Stimulated activated CD4-positive, alpha-beta T cell treated with anti-CD3 and anti-CD28 coated beads, Interleukin-12 subunit alpha, Interleukin-12 subunit beta, amount 100 ng/mL, for 4 hours (primary cell): ENCODE data around the gene ERRFI1.

Experiments used
- DNase-seq: peaks from one replicate; pipeline ENCODE4 v3.0.0-alpha.2; 2020

ERRFI1 gene

GRCh38 chr1:8002329-8002910 is 23.7 kb downstream of the ERRFI1 start:
- DNase-seq, result no peak

GRCh38 chr1:7995437-7995836 is 30.7 kb downstream of the ERRFI1 start:
- DNase-seq, result no peak

GRCh38 chr1:7994827-7995226 is 31.3 kb downstream of the ERRFI1 start:
- DNase-seq, result no peak

- no peak for DNase-seq
Measured at GRCh38 chr1:7993593-7994479, 32.3 kb downstream of the ERRFI1 start.

GRCh38 chr1:7992885-7993284 is 33.2 kb downstream of the ERRFI1 start:
- no peak for DNase-seq

- no peak for DNase-seq
Measured at GRCh38 chr1:7991504-7992440, 34.3 kb downstream of the ERRFI1 start.

- no peak for DNase-seq
Measured at GRCh38 chr1:7989762-7990428, 36.2 kb downstream of the ERRFI1 start.

- DNase-seq, result no peak
Measured at GRCh38 chr1:7988576-7988975, 37.5 kb downstream of the ERRFI1 start.

- DNase-seq, result no peak
Measured at GRCh38 chr1:7987528-7987927, 38.6 kb downstream of the ERRFI1 start.

- DNase-seq, result no peak
Measured at GRCh38 chr1:7985851-7986612, 40.1 kb downstream of the ERRFI1 start.

- DNase-seq, result no peak
Measured at GRCh38 chr1:7984811-7985210, 41.3 kb downstream of the ERRFI1 start.

- DNase-seq, result no peak
Measured at GRCh38 chr1:7983086-7983778, 42.9 kb downstream of the ERRFI1 start.

GRCh38 chr1:7980984-7981383 is 45.1 kb downstream of the ERRFI1 start:
- DNase-seq, result no peak

GRCh38 chr1:7975212-7975865 is 50.8 kb downstream of the ERRFI1 start:
- DNase-seq, result no peak

- DNase-seq, result no peak
Measured at GRCh38 chr1:7973086-7973485, 53.0 kb downstream of the ERRFI1 start.

GRCh38 chr1:7972285-7972684 is 53.8 kb downstream of the ERRFI1 start:
- DNase-seq, result no peak

- DNase-seq, result no peak
Measured at GRCh38 chr1:7971024-7971423, 55.1 kb downstream of the ERRFI1 start.

- DNase-seq, result no peak
Measured at GRCh38 chr1:7970246-7970645, 55.9 kb downstream of the ERRFI1 start.

GRCh38 chr1:7967651-7968050 is 58.5 kb downstream of the ERRFI1 start:
- DNase-seq, result no peak

- no peak for DNase-seq
Measured at GRCh38 chr1:7967196-7967595, 58.9 kb downstream of the ERRFI1 start.

- DNase-seq, result no peak
Measured at GRCh38 chr1:7964476-7964875, 61.6 kb downstream of the ERRFI1 start.
